Amygdala (tissue), 56 donors: ENCODE data around the gene PSMB5.

Source experiments
- DNase-seq, 56 donors: peaks; one replicate each; lab custom pipeline; 2025; lab: John Stamatoyannopoulos, UW

PSMB5 gene

GRCh38 chr14:22977684-22978486, 56.8 kb downstream of the PSMB5 start:
- DNase-seq = no peak

GRCh38 chr14:22977434-22977683, 57.3 kb downstream of the PSMB5 start:
- DNase-seq = no peak

GRCh38 chr14:22976620-22977433, 57.9 kb downstream of the PSMB5 start:
- DNase-seq = no peak
